HepG2 (cell line): ENCODE results near the gene ZC3H13. TPM values are rescaled to one million over a fixed set of nuclear protein-coding genes. Genes with fewer than 3 reads are reported as not detected.

Experiments used
- ATAC-seq: fragments of 200-7000 bp; cut with Tn5 transposase; 3 replicates; pipeline ENCODE4 v1.9.1; 2020; ENCODE audit warnings: mild to moderate bottlenecking, moderate library complexity
- BruUV-seq: library from RNA; stranded (reverse); fragments of 400-500 nt; replicated peaks from 2 replicates; lab custom pipeline; 2021; lab: Mats Ljungman, UMichigan
- CTCF ChIA-PET: fragments of 300-600 bp; formaldehyde crosslinking; extraction: SDS; loops from one replicate; lab custom pipeline; 2021; ENCODE audit warnings: low total read pairs, inconsistent platforms, low intra/inter-chr PET ratio; lab: Yijun Ruan, JAX
- POLR2A ChIA-PET: fragments of 350-600 bp; sonication (Branson Sonifier 250); formaldehyde crosslinking; loops from one replicate; lab custom pipeline; 2020; ENCODE audit warnings: antibody characterized with exemption, inconsistent platforms; lab: Yijun Ruan, JAX
- DNase-seq: peaks from one replicate; pipeline ENCODE4 v3.0.0-alpha.2; 2015; ENCODE audit warnings: low spot score
- FAIRE-seq: peaks from 3 replicates; lab custom pipeline; 2011; peaks lifted over from hg19 to GRCh38; lab: Jason Lieb, UNC
- H2AFZ ChIP-seq: one replicate; pipeline ENCODE4 v1.6.1; 2011; ENCODE audit warnings: low read length, inconsistent platforms
- H3K27ac ChIP-seq: fragments of 300-600 bp; 3 replicates; pipeline ENCODE4 v1.8.0; 2011; ENCODE audit warnings: mixed run types, mild to moderate bottlenecking, mixed read lengths, low read length, inconsistent platforms; ENCODE audit not compliant: insufficient read depth; ENCODE audit errors: extremely low read length
- H3K27me3 ChIP-seq, 2 experiments: fragments of 200-600 bp in 1 of 2; 2 replicates in 1 of 2; 3 replicates in 1 of 2; pipeline versions ENCODE4 v1.6.0 to v1.8.0; 2011; ENCODE audit warnings: low read length in 2 of 2, mild to moderate bottlenecking in 2 of 2, moderate library complexity in 2 of 2, inconsistent platforms in 1 of 2; ENCODE audit not compliant: insufficient read depth in 2 of 2, control insufficient read depth in 1 of 2
- H3K36me3 ChIP-seq, 2 experiments: fragments of 200-600 bp in 1 of 2; replicated peaks in 1 of 2; 2 replicates in 1 of 2; 3 replicates in 1 of 2; pipeline versions ENCODE4 v1.5.1 to v1.8.0; 2011; ENCODE audit warnings: low read length in 2 of 2, inconsistent platforms in 1 of 2; ENCODE audit not compliant: insufficient read depth in 2 of 2, control insufficient read depth in 1 of 2
- H3K4me1 ChIP-seq: 2 replicates; pipeline ENCODE4 v1.5.1; 2012; ENCODE audit warnings: low read length, inconsistent platforms; ENCODE audit not compliant: insufficient read depth
- H3K4me2 ChIP-seq: 2 replicates; pipeline ENCODE4 v1.6.0; 2011; ENCODE audit warnings: low read depth, low read length, inconsistent platforms
- H3K4me3 ChIP-seq, 3 experiments: fragments of 200-600 bp in 1 of 3; sonication (generic), shearing (Covaris generic) in 1 of 3; replicated peaks in 1 of 3; 2 replicates each; pipeline ENCODE4 v1.5.1; 2011 to 2016; ENCODE audit warnings: low read length in 3 of 3, inconsistent platforms in 2 of 3, low read depth in 2 of 3, mild to moderate bottlenecking in 2 of 3, control low read depth in 1 of 3, mixed read lengths in 1 of 3; ENCODE audit not compliant: insufficient read depth in 1 of 3
- H3K79me2 ChIP-seq: one replicate; pipeline ENCODE4 v1.6.1; 2011; ENCODE audit warnings: low read length, inconsistent platforms; ENCODE audit not compliant: insufficient read depth
- H3K9ac ChIP-seq: 2 replicates; pipeline ENCODE4 v1.6.0; 2011; ENCODE audit warnings: mild to moderate bottlenecking, low read depth, low read length, inconsistent platforms; ENCODE audit not compliant: insufficient read depth
- H3K9me3 ChIP-seq: 2 replicates; pipeline ENCODE4 v1.5.1; 2012; ENCODE audit warnings: mild to moderate bottlenecking, low read length
- H4K20me1 ChIP-seq: 2 replicates; pipeline ENCODE4 v1.6.0; 2011; ENCODE audit warnings: inconsistent platforms, mild to moderate bottlenecking, low read length, moderate library complexity; ENCODE audit not compliant: insufficient read depth
- ATF7-NPFF ChIP-seq: sonication (generic); formaldehyde crosslinking; IDR thresholded peaks from 2 replicates; pipeline ENCODE4 v1.8.1; 2023; ENCODE audit warnings: mild to moderate bottlenecking, low read depth, missing genetic modification reagents, moderate library complexity
- HES4 ChIP-seq: sonication (generic); formaldehyde crosslinking; IDR thresholded peaks from 2 replicates; pipeline ENCODE4 v1.9.0; 2021; ENCODE audit warnings: mild to moderate bottlenecking, missing genetic modification reagents, borderline replicate concordance
- HMG20B ChIP-seq: conservative IDR thresholded peaks from 2 replicates; pipeline ENCODE4 v1.6.1; 2016; ENCODE audit warnings: missing genetic modification reagents, missing compliant biosample characterization
- HOXA5 ChIP-seq: sonication (generic); formaldehyde crosslinking; IDR thresholded peaks from 2 replicates; pipeline ENCODE4 v1.4.0; 2020; ENCODE audit warnings: missing genetic modification reagents
- KDM4B ChIP-seq: sonication (generic); formaldehyde crosslinking; IDR thresholded peaks from 2 replicates; pipeline ENCODE4 v1.4.0; 2020; ENCODE audit warnings: missing genetic modification reagents
- REXO4 ChIP-seq: sonication (generic); formaldehyde crosslinking; IDR thresholded peaks from 2 replicates; pipeline ENCODE4 v1.8.0; 2022; ENCODE audit warnings: missing genetic modification reagents, mild to moderate bottlenecking, borderline replicate concordance
- SATB2 ChIP-seq: sonication (generic); formaldehyde crosslinking; IDR thresholded peaks from 2 replicates; pipeline ENCODE4 v1.5.0; 2020; ENCODE audit warnings: missing genetic modification reagents
- TRIM24 ChIP-seq: sonication (generic); formaldehyde crosslinking; IDR thresholded peaks from 2 replicates; pipeline ENCODE4 v1.8.0; 2022; ENCODE audit warnings: mild to moderate bottlenecking, missing genetic modification reagents
- ZNF274 ChIP-seq: sonication (generic); formaldehyde crosslinking; IDR thresholded peaks from 2 replicates; pipeline ENCODE4 v1.5.1; 2020; ENCODE audit warnings: mild to moderate bottlenecking, missing genetic modification reagents
- ZNF333 ChIP-seq: sonication (generic); formaldehyde crosslinking; IDR thresholded peaks from 2 replicates; pipeline ENCODE4 v1.4.0; 2020; ENCODE audit warnings: mild to moderate bottlenecking, missing genetic modification reagents, borderline replicate concordance
- ZNF335 ChIP-seq: sonication (generic); formaldehyde crosslinking; IDR thresholded peaks from 2 replicates; pipeline ENCODE4 v1.4.0; 2020; ENCODE audit warnings: missing genetic modification reagents
- in situ Hi-C: cut with HindIII; loops from 2 replicates; pipeline ENCODE4 v1.10.0; 2017; ENCODE audit warnings: low pct_unique_long_range_greater_than_20kb; ENCODE audit not compliant: extremely low pct_ligation_motif_present
- intact Hi-C: fragments of 100-400 bp; cut with micrococcal nuclease; formaldehyde crosslinking; loops from one replicate; pipeline ENCODE4 v1.10.0; 2022; ENCODE audit not compliant: unreplicated experiment
- polyA plus RNA-seq, 8 experiments: library from polyadenylated mRNA; depleted of rRNA in 3 of 8; stranded (reverse) in 7 of 8; unstranded in 1 of 8; fragments of >200 nt; fragmentation: Illumina TruSeq in 4 of 8; extraction: Trizol in 4 of 8; gene quantifications; 2 replicates each; pipeline versions ENCODE4 v1.2.1 to v1.2.3, GENCODE V29; 2011 to 2016; ENCODE audit warnings: low read depth in 4 of 8, missing spikeins in 1 of 8, mixed read lengths in 1 of 8; ENCODE audit not compliant: insufficient read depth in 1 of 8
- total RNA-seq, 5 experiments: library from RNA; depleted of rRNA; stranded (reverse); fragments of >200 nt; fragmentation: Illumina TruSeq; extraction: Trizol; gene quantifications; 2 replicates each; pipeline ENCODE4 v1.2.3, GENCODE V29; 2016; ENCODE audit warnings: low read depth in 1 of 5
- TF ChIP-seq, protein P1 (sequence below): sonication (generic); formaldehyde crosslinking; IDR thresholded peaks from 2 replicates; pipeline ENCODE4 v1.5.0; 2020; ENCODE audit warnings: missing genetic modification reagents
- TF ChIP-seq, protein P2 (sequence below): sonication (generic); formaldehyde crosslinking; IDR thresholded peaks from 2 replicates; pipeline ENCODE4 v1.5.0; 2020; ENCODE audit warnings: mild to moderate bottlenecking, missing genetic modification reagents

ZC3H13 gene
- total and polyA plus RNA-seq, 2 of the 13 experiments (the other 11 are each of a cell fraction or from before 2014, with no cell fraction given), result 2.7 to 23.5 TPM

DNA sequence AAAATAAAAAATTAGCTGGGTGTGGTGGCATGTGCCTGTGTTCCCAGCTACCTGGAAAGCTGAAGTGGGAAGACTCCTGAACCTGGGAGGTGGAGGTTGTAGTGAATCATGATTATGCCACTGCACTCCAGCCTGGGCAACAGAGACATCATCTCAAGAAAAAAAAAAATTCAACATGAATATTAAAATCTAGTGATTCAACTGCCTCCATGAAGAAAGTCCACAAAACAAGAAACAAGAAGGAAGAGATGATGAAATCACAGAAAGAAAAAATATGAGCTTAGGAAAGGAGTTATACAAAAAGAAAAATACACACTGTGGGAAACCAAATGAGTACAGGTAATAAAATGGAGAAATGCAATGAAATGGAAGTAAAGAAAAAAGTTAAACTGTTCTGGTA, 101.4 kb downstream of the ZC3H13 start:
- ChIA-PET POLR2A (no interaction called here), CTCF (no interaction called here)
- H3K27me3 ChIP-seq, result no peaks in the 10 kb centered on the region
- BruUV-seq, result no TSS peak
- no peak overlapping the region for H3K4me2 ChIP-seq
- FAIRE-seq, result no peak
- no peaks in the 10 kb centered on the region for H3K4me1 ChIP-seq
- no peak for DNase-seq
- no peak overlapping the region for H3K27ac ChIP-seq
- in situ Hi-C loops (no loop called here), intact Hi-C loops (no loop called here)
- no peak for ATAC-seq
- no peaks in the 10 kb centered on the region for H3K79me2 ChIP-seq
- no peaks in the 10 kb centered on the region for H3K36me3 ChIP-seq
- TF ChIP-seq, protein P1, sequence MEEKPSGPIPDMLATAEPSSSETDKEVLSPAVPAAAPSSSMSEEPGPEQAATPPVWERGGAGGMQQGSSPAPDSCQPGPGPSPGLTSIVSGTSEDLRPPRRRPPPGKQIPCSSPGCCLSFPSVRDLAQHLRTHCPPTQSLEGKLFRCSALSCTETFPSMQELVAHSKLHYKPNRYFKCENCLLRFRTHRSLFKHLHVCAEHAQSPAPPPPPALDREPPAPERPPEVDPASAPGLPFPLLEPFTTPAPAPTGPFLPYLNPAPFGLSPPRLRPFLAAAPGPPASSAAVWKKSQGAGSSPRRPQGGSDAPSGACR, result no peak
- TF ChIP-seq TRIM24 (CRISPR knock-in tag) (no peak), ZNF274 (CRISPR knock-in tag) (no peak), HMG20B (no peak), ZNF335 (CRISPR knock-in tag) (no peak), HES4 (no peak), REXO4 (CRISPR knock-in tag) (no peak), KDM4B (CRISPR knock-in tag) (no peak), SATB2 (no peak), ZNF333 (CRISPR knock-in tag) (no peak), HOXA5 (CRISPR knock-in tag) (no peak), ATF7-NPFF (CRISPR knock-in tag) (no peak)
- TF ChIP-seq, protein P2, sequence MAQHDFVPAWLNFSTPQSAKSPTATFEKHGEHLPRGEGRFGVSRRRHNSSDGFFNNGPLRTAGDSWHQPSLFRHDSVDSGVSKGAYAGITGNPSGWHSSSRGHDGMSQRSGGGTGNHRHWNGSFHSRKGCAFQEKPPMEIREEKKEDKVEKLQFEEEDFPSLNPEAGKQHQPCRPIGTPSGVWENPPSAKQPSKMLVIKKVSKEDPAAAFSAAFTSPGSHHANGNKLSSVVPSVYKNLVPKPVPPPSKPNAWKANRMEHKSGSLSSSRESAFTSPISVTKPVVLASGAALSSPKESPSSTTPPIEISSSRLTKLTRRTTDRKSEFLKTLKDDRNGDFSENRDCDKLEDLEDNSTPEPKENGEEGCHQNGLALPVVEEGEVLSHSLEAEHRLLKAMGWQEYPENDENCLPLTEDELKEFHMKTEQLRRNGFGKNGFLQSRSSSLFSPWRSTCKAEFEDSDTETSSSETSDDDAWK (CRISPR knock-in tag), result no peak
- H4K20me1 ChIP-seq, result no peaks in the 10 kb centered on the region
- no peak overlapping the region for H3K9ac ChIP-seq
- H3K4me3 ChIP-seq, result no peak overlapping the region
- no peaks in the 10 kb centered on the region for H3K9me3 ChIP-seq
- no peak overlapping the region for H2AFZ ChIP-seq
